AG04450 (cell line): Measurements from ENCODE around the gene CDH4. TPM values are rescaled to one million over a fixed set of nuclear protein-coding genes. Genes with fewer than 3 reads are reported as not detected.

Experiments used
- CTCF ChIA-PET: fragments of 300-600, 350-600 bp; formaldehyde crosslinking; extraction: SDS; loops from one replicate; lab custom pipeline; 2022; ENCODE audit warnings: antibody characterized with exemption, inconsistent platforms; lab: Charles Lee
- POLR2A ChIA-PET: fragments of 350-600 bp; formaldehyde crosslinking; extraction: SDS; loops from one replicate; lab custom pipeline; 2021; ENCODE audit warnings: antibody characterized with exemption, inconsistent platforms; lab: Yijun Ruan, JAX
- DNase-seq: peaks from one replicate; pipeline ENCODE4 v3.0.0-alpha.2; 2011; ENCODE audit warnings: low read depth, low spot score
- H3K27ac ChIP-seq: one replicate; pipeline ENCODE4 v1.5.1; 2012; ENCODE audit warnings: low read depth, low read length, control low read depth
- H3K27me3 ChIP-seq: one replicate; pipeline ENCODE4 v1.6.0; 2012; ENCODE audit warnings: low read length; ENCODE audit not compliant: control insufficient read depth, insufficient read depth
- H3K4me3 ChIP-seq: 2 replicates; pipeline ENCODE4 v1.5.1; 2011; ENCODE audit warnings: mild to moderate bottlenecking, low read depth, low read length, control low read depth
- H3K9me3 ChIP-seq: 2 replicates; pipeline ENCODE4 v1.5.1; 2012; ENCODE audit warnings: low read length; ENCODE audit not compliant: control insufficient read depth, insufficient read depth
- CTCF ChIP-seq: IDR thresholded peaks from 2 replicates; pipeline ENCODE4 v1.5.1; 2011; ENCODE audit warnings: low read depth, low read length, control low read depth, inconsistent platforms
- polyA plus RNA-seq: library from polyadenylated mRNA; depleted of rRNA; stranded (reverse); fragments of >200 nt; gene quantifications from 2 replicates; pipeline ENCODE4 v1.2.3, GENCODE V29; 2011

Gene CDH4
- polyA plus RNA-seq, 1 experiment: 1.6 TPM

GRCh38 chr20:61846741-61847419, 594.8 kb downstream of the CDH4 start:
- H3K9me3 ChIP-seq: peaks cover 10% of the 10 kb centered on the region; the same call in 1 of the 2 replicates
- CTCF ChIA-PET: no interaction called here
- no peak for TF ChIP-seq CTCF
- H3K27ac ChIP-seq: no peak overlapping the region
- H3K27me3 ChIP-seq: peaks cover 14% of the 10 kb centered on the region
- DNase-seq: no peak
- POLR2A ChIA-PET: no interaction called here
- no peak overlapping the region for H3K4me3 ChIP-seq

- peaks cover 14% of the 10 kb centered on the region for H3K27me3 ChIP-seq
- ChIA-PET POLR2A (no interaction called here), CTCF (no interaction called here)
- H3K9me3 ChIP-seq: peaks cover 10% of the 10 kb centered on the region; the same call in 1 of the 2 replicates
- TF ChIP-seq CTCF: no peak
- H3K27ac ChIP-seq: no peak overlapping the region
- DNase-seq: no peak
- H3K4me3 ChIP-seq: no peak overlapping the region
These were observed 595.3 kb downstream of the CDH4 start for GRCh38 chr20:61847420-61847748.

- H3K27me3 ChIP-seq: peaks cover 14% of the 10 kb centered on the region
- H3K4me3 ChIP-seq: no peak overlapping the region
- TF ChIP-seq CTCF: no peak
- POLR2A ChIA-PET: no interaction called here
- H3K27ac ChIP-seq: no peak overlapping the region
- CTCF ChIA-PET: no interaction called here
- DNase-seq: no peak
- H3K9me3 ChIP-seq: peaks cover 10% of the 10 kb centered on the region; the same call in 1 of the 2 replicates
These were observed 595.9 kb downstream of the CDH4 start for GRCh38 chr20:61847986-61848385.

- Histone ChIP-seq H3K27ac (no peak overlapping the region), H3K27me3 (peaks cover 14% of the 10 kb centered on the region), H3K4me3 (no peak overlapping the region), H3K9me3 (peaks cover 10% of the 10 kb centered on the region; the same call in 1 of the 2 replicates)
- TF ChIP-seq CTCF: no peak
- POLR2A ChIA-PET: no interaction called here
- no peak for DNase-seq
- CTCF ChIA-PET: no interaction called here
These were observed 596.8 kb downstream of the CDH4 start for GRCh38 chr20:61848851-61849250.

- Histone ChIP-seq H3K9me3 (peaks cover 10% of the 10 kb centered on the region; the same call in 1 of the 2 replicates), H3K27me3 (peaks cover 14% of the 10 kb centered on the region), H3K4me3 (no peak overlapping the region), H3K27ac (no peak overlapping the region)
- POLR2A ChIA-PET: no interaction called here
- CTCF ChIA-PET: no interaction called here
- no peak for TF ChIP-seq CTCF
- DNase-seq: no peak
These were observed 597.3 kb downstream of the CDH4 start for GRCh38 chr20:61849376-61849775.
